PC-9 (cell line): ENCODE results near the gene THADA.

Source experiments
- EZH2 ChIP-seq: fragments of 200-600 bp; sonication (generic); IDR thresholded peaks from 2 replicates; pipeline ENCODE4 v1.8.0; 2017; ENCODE audit warnings: antibody characterized with exemption, low read depth
- TF ChIP-seq, protein P1 (sequence below): fragments of 200-600 bp; sonication (generic); conservative IDR thresholded peaks from 2 replicates; pipeline ENCODE4 v1.6.1; 2017; ENCODE audit warnings: mixed run types, antibody characterized with exemption, mild to moderate bottlenecking, moderate library complexity

DNA sequence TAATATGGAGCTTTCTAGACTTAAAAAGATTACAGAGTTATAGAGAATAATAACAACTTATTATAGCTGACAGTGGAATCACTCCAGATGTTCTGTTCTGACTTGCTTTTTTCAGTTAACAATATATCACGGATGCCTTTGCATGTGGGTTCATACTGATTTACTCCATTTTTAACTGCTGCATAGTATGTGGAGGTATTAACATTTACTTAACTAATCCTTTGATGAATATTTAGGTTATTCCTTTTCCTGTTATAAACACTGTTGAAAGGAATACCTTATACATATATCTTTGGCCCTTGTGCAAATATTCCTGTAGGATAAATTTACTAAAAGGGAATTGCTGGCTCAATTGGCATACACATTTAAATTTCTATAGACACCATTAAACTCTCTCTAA lies 336.3 kb downstream of the THADA start:
- TF ChIP-seq, protein P1, sequence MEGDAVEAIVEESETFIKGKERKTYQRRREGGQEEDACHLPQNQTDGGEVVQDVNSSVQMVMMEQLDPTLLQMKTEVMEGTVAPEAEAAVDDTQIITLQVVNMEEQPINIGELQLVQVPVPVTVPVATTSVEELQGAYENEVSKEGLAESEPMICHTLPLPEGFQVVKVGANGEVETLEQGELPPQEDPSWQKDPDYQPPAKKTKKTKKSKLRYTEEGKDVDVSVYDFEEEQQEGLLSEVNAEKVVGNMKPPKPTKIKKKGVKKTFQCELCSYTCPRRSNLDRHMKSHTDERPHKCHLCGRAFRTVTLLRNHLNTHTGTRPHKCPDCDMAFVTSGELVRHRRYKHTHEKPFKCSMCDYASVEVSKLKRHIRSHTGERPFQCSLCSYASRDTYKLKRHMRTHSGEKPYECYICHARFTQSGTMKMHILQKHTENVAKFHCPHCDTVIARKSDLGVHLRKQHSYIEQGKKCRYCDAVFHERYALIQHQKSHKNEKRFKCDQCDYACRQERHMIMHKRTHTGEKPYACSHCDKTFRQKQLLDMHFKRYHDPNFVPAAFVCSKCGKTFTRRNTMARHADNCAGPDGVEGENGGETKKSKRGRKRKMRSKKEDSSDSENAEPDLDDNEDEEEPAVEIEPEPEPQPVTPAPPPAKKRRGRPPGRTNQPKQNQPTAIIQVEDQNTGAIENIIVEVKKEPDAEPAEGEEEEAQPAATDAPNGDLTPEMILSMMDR = no peak
- TF ChIP-seq EZH2 = no peak
